Central memory CD4-positive, alpha-beta T cell (primary cell): ENCODE results near the gene CBLL1.

Source experiments
- DNase-seq: peaks from one replicate; pipeline ENCODE4 v3.0.0; 2022
- total RNA-seq, 3 experiments: gene quantifications; one replicate each; lab custom pipeline; 2026; lab: John Stamatoyannopoulos, UW

CBLL1 gene
- 47.8 to 89.9 (median 62.5) reads per million in 3 experiments for total RNA-seq

DNA sequence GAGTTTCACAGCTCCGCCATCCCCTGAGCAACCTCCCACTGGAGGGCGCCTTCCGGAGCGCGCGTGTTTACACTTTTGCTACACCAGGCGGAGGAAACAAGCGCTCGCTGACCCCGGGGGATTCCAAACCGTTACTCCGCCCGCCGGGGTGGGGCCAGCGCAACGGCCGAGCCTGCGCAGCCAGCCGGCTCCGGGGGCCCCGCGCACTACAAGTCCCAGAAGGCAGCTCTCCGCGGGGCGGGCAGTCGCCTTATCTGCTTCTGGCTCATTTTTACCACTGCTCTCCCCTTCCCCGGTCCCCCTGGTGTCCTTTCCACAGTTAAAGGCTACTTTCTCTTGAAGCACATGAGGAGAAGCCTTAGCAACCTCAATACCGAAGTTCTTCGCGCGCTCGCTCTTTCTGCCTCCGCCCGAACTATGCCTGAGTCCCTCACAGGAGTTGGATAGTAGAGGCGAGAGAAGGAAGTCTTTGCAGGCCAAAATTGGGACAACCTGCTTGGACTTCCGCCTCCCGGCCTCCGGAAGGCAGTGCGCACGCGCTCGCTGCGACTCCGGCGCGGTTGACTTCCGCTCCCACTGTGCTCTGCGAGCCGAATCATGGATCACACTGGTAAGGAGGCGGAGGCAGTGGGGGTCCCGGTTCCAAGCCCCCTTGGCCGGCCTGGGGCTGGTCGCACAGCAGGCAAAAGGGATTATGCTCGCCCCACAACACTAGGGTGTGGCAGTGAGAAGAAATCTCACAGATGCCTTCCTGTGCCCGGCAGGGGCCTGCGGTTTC, at the start of gene CBLL1:
Gene CBLL1 (plus strand): TSS at position 576 of the 778 bp plus-strand sequence. CDS start 22 bp downstream, at position 598.
- peak; percentile 97 for DNase-seq

DNA sequence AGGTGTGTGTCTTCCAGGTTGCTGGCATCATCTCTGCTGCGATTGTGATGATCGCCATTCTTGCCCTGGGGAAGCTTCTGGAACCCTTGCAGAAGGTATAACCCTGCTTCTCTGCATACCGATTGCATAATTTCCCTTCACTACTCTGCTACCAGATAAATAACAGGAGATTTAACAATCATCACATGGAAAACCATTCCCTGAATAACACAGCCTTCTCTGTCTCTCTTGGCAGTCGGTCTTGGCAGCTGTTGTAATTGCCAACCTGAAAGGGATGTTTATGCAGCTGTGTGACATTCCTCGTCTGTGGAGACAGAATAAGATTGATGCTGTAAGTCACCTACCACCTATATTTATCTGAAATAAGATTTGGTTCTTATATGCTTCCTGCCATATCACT, 49.6 kb upstream of the CBLL1 start:
- DNase-seq, result no peak

DNA sequence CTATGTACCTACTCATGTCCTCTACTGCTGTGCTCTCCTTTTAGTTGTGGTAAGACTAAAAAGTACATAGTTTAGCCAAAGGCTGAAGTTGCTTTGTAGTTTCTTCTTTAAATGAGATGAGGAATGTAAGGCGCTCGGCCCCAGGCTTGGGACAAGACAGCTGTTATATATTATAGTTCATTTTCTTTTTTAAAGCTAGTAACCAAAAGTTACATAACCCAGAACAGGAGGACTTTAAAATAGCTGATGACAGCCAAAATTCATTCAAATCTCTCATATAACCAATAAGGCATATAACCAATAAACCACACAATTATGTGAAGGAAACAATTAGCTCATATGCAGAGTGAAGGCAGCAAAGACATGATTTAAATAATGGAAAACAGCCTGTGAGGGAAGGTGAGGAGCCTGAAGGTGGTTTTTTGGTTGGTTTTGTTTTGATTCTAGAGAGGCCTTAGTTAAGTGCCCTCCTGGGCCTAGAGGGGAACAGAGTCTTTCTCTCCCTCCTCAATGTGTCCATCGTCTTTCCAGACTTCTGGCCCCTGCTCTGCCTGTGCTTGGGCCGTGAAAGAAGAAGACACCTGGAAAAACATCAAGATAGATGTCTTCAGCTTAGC, 47.5 kb upstream of the CBLL1 start:
- no peak for DNase-seq

DNA sequence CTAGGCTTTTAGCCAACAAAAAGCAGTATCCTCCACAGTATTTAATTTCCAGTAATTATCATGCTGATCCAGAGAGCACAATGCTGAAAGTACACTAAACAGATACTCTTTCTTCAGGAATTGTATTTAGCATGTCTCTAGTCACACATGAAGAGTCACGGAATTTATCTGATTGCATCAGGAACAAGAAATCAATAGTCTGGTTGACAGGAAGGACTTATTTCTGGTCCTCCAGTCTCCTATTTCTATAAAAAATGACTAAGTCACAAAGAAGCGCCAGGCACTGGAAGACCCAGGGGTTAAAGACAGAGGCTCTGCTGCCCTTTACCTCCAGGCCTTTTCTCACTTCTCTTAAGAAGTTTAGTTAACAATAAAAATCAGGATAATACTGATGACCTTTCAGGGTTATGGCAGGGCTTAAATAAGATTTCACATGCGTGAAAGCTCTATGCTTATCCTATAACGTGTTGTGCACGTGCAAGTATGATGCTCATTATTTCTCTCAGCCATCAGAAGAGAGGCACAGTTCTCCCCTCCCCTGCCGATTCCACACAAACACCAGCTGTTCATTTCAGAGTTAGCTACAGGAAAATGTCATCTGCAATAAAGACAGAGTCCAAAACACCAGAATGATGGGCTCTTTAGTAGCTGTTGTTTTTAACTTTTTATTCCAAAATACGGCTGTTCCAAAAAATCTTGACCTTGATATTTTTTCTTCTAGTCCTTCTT, 46.5 kb upstream of the CBLL1 start:
- no peak for DNase-seq

DNA sequence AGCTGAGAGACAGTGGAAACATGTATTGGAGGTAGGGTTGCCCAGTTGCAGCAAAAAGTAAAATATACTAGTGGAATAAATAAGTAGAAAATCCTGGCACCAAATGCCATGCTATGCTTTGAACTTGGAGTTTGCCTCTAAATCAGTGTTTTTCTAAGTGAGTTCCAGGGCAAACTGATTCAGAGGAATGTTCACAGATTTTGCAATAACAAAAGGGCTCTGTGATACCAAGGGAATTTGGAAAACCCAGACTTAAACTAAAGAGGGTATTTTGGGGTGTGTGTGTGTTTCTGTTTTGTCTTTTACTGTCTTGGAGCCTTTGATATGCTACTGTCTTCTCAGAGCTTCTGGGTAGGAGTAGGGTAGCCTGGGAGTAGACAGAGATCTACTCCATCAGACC, 43.4 kb upstream of the CBLL1 start:
- no peak for DNase-seq

DNA sequence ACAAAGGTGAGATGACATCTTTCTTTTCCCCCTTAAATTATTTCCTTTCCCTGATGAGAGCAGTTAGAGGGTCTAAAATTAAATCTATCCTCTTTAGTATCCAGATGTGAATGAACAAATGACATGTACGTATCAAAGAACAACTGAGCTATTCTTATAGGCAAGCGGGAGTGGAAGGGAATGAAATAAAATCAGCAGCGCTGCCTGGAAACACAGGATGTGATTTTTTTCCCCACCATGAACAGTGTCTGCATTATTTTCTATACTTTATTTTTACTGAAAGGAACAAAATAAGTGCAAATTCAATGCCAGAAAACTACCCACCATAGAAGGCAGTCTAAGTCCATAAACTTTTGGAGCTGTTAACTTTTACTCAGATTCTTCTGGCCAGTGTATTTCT, 42.8 kb upstream of the CBLL1 start:
- DNase-seq, result no peak

GRCh38 chr7:107703219-107703618, 40.7 kb upstream of the CBLL1 start:
- no peak for DNase-seq

DNA sequence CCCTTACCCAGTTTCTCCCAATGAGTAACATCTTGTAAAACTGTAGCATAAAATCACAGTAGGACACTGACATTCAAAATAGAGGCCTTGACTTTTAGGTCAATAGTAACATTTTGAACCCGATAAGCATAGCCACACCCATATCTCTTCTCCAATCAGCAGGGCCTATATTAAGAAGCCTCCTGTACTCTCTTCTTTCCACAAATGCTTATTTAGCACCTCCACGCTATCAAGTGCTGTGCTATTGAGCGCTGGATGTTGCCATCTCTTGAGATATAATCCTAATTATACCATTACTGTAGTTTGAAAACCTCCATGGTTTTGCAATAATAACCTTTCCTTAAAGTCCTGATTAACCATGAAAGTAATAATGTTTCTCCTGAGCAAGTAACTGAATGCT, 40.1 kb upstream of the CBLL1 start:
- DNase-seq, result no peak

GRCh38 chr7:107708956-107709355, 35.0 kb upstream of the CBLL1 start:
- no peak for DNase-seq

DNA sequence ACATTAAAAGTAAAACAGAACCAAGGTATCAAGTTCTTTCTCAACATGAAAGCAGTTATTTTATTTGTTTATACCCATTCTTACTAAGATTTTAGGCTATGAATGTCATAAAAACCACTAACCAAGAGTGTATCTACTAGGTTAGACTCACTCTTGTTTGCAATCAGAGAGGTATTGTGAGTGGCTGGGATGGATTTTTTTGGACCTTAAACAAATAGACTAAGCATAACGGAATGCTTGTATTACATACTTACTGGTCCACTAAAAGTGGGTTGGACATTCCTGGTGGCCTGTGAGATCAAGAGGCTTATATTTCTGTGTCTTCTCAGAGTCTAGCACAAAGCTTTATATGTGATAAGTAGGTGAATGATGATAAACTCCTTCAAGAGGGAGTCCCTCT, 32.6 kb upstream of the CBLL1 start:
- no peak for DNase-seq

GRCh38 chr7:107712025-107712424, 31.9 kb upstream of the CBLL1 start:
- no peak for DNase-seq

GRCh38 chr7:107712896-107713295, 31.0 kb upstream of the CBLL1 start:
- DNase-seq, result no peak

- no peak for DNase-seq
Measured at GRCh38 chr7:107715531-107715930, 28.4 kb upstream of the CBLL1 start.

GRCh38 chr7:107718456-107719193, 25.3 kb upstream of the CBLL1 start:
- no peak for DNase-seq

DNA sequence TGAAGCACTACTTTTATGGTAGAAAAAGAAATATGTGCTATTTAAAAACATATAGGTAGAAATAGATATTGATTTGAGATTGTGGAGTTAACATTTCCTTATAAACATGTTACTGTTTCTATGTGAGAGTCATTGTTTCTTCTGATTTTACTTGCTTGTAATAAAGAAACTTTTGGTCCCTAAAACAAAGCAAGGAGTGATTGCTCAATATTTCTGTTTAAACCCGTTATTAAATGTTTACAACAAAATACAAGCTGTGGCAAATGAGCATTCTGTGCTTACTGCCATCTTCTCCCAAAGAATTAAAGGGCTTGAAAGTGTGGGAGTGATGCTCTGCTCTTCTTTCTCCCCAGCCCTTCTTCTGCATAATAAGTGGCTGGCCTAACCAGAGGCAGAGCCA, 22.7 kb upstream of the CBLL1 start:
- DNase-seq, result no peak

- DNase-seq, result no peak
Measured at GRCh38 chr7:107723255-107723654, 20.7 kb upstream of the CBLL1 start.

DNA sequence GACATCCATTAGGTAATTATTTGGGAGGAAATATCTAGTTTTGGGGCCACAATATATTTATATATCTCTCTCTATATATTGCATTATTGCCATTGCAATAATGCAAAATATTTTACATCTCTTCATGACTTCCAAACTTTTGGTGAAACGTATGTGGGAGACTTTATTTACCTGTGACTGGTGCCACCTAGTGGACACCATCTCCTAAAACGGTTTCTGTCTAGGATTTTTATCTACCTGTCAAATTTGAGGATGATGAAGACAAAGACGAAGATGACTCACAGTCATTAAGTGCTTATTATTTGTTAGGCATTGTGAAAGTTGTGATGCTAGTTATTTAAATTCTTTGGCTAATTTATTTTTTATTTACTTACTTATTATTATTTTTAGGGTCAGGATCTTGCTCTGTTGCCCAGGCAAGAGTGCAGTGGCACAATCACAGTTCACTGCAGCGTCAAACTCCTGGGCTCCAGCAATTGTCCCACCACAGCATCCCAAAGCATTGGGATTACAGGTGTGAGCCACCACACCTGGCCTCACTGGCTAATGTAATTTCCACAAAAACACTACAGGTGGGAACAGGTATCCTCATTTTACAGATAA, 18.7 kb upstream of the CBLL1 start:
- DNase-seq, result peak; percentile 43

GRCh38 chr7:107726356-107727130, 17.4 kb upstream of the CBLL1 start:
- no peak for DNase-seq

DNA sequence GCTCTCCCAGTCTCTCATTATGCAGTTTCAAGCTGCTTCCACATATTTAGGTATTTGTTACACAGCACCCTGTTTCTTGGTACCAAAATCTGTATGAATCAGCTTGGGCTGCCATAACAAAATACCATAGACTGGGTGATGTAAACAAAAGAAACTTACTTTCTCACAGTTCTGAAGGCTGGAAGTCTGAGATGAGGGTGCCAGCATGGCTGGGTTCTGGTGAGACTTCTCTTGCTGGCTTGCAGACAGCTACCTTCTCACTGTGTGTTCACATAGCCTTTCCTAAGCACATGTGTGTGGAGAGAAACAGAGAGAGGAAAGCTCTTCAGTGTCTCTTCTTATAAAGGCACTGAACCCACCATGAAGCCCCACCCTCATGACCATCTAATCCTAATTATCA, 15.7 kb upstream of the CBLL1 start:
- no peak for DNase-seq

- no peak for DNase-seq
Measured at GRCh38 chr7:107742678-107743566, 1.0 kb upstream of the CBLL1 start.

- no peak for DNase-seq
Measured at GRCh38 chr7:107744345-107744750, 406 bp downstream of the CBLL1 start.
